GM23338 (cell line): ENCODE measurements around the gene RBBP8.

Experiments used
- CREB1 ChIP-seq: fragments of 250-450 bp; sonication (Bioruptor Pico); IDR thresholded peaks from 2 replicates; pipeline ENCODE4 v1.5.0; 2020; ENCODE audit warnings: low read depth, mild to moderate bottlenecking, moderate library complexity
- CTCF ChIP-seq, 2 experiments: fragments of 200-600 bp in 1 of 2; sonication (generic) in 1 of 2; conservative IDR thresholded peaks; 2 replicates each; pipeline versions ENCODE4 v1.5.1 to v1.6.1; 2016 to 2017; ENCODE audit warnings: antibody characterized with exemption in 2 of 2, low read depth in 2 of 2, mild to moderate bottlenecking in 2 of 2, moderate library complexity in 1 of 2
- EZH2 ChIP-seq: fragments of 200-600 bp; sonication (generic); IDR thresholded peaks from one replicate; pipeline ENCODE4 v1.8.0; 2017; ENCODE audit warnings: antibody characterized with exemption, mild to moderate bottlenecking, low read depth; ENCODE audit not compliant: unreplicated experiment
- EZH2phosphoT487 ChIP-seq: fragments of 200-600 bp; sonication (generic); IDR thresholded peaks from one replicate; pipeline ENCODE4 v1.8.1; 2018; ENCODE audit warnings: antibody characterized with exemption; ENCODE audit not compliant: unreplicated experiment
- JUNB ChIP-seq: IDR thresholded peaks from one replicate; pipeline ENCODE4 v1.6.1; 2016; ENCODE audit warnings: antibody characterized with exemption; ENCODE audit not compliant: unreplicated experiment
- POLR2AphosphoS5 ChIP-seq: IDR thresholded peaks from 2 replicates; pipeline ENCODE4 v1.6.1; 2016; ENCODE audit warnings: antibody characterized with exemption, low read depth

- no peak for TF ChIP-seq CTCF (conservative IDR thresholded peaks at IDR 0.05; ENCODE audit: low read depth in 2 of 2)
- no peak for TF ChIP-seq JUNB
- no peak for TF ChIP-seq POLR2AphosphoS5
- no peak for TF ChIP-seq EZH2
- no peak for TF ChIP-seq CREB1 (CRISPR knock-in tag)
- no peak for TF ChIP-seq EZH2phosphoT487
Observed at GRCh38 chr18:22961156-22961555, 28.0 kb downstream of the RBBP8 start.
